Suprapubic skin (tissue), 3 donors: Measurements from ENCODE around the gene TNXB.
"Not testable (repeated sequence)": the region's sequence is repeated elsewhere in the genome, so short reads cannot be mapped to it uniquely, and the experiment has no call there.

Experiments
- POLR2A ChIP-seq, 2 donors: fragments of 450-650 bp; IDR thresholded peaks; one replicate each; pipeline ENCODE4 v1.6.1; 2017; ENCODE audit warnings: antibody characterized with exemption in 2 of 2, mild to moderate bottlenecking in 2 of 2, moderate library complexity in 2 of 2
- TF ChIP-seq, protein P1 (sequence below), 2 donors: fragments of 200-600 bp in 1 of 2; fragments of 450-650 bp in 1 of 2; sonication (generic) in 1 of 2; IDR thresholded peaks; one replicate each; pipeline ENCODE4 v1.5.1; 2016 to 2019; ENCODE audit warnings: antibody characterized with exemption in 2 of 2, mild to moderate bottlenecking in 1 of 2, moderate library complexity in 1 of 2

GRCh38 chr6:32013738-32014137, 95.4 kb downstream of the TNXB start:
- not testable (repeated sequence) for TF ChIP-seq POLR2A (IDR thresholded peaks at IDR 0.05)
- TF ChIP-seq, protein P1, sequence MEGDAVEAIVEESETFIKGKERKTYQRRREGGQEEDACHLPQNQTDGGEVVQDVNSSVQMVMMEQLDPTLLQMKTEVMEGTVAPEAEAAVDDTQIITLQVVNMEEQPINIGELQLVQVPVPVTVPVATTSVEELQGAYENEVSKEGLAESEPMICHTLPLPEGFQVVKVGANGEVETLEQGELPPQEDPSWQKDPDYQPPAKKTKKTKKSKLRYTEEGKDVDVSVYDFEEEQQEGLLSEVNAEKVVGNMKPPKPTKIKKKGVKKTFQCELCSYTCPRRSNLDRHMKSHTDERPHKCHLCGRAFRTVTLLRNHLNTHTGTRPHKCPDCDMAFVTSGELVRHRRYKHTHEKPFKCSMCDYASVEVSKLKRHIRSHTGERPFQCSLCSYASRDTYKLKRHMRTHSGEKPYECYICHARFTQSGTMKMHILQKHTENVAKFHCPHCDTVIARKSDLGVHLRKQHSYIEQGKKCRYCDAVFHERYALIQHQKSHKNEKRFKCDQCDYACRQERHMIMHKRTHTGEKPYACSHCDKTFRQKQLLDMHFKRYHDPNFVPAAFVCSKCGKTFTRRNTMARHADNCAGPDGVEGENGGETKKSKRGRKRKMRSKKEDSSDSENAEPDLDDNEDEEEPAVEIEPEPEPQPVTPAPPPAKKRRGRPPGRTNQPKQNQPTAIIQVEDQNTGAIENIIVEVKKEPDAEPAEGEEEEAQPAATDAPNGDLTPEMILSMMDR (IDR thresholded peaks at IDR 0.05), result not testable (repeated sequence)
